GM12874 (cell line): ENCODE measurements around the gene HMGCL.

Experiments used
- TF ChIP-seq, protein P1 (sequence below): IDR thresholded peaks from 2 replicates; pipeline ENCODE4 v1.5.1; 2011; ENCODE audit warnings: low read depth, mild to moderate bottlenecking, control low read depth, low read length, moderate library complexity; ENCODE audit not compliant: insufficient read depth

HMGCL gene

DNA sequence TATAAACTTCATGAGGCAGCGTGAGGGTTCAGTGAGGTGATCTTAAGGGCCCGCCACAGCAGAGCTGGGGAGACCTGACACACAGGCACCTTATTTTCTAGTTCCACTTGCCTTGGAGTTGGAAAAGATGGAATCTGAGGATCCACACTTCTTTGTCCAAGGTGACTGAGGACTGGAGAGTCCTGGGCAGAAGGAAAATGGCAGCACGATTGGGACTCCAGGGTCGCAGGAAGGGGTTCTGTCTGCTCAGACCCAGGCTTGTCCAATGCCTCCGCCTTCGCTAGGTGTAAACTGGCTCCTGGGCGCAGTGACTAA lies 26.0 kb downstream of the HMGCL start:
- TF ChIP-seq, protein P1, sequence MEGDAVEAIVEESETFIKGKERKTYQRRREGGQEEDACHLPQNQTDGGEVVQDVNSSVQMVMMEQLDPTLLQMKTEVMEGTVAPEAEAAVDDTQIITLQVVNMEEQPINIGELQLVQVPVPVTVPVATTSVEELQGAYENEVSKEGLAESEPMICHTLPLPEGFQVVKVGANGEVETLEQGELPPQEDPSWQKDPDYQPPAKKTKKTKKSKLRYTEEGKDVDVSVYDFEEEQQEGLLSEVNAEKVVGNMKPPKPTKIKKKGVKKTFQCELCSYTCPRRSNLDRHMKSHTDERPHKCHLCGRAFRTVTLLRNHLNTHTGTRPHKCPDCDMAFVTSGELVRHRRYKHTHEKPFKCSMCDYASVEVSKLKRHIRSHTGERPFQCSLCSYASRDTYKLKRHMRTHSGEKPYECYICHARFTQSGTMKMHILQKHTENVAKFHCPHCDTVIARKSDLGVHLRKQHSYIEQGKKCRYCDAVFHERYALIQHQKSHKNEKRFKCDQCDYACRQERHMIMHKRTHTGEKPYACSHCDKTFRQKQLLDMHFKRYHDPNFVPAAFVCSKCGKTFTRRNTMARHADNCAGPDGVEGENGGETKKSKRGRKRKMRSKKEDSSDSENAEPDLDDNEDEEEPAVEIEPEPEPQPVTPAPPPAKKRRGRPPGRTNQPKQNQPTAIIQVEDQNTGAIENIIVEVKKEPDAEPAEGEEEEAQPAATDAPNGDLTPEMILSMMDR = no peak

GRCh38 chr1:23798662-23799142 lies 26.5 kb downstream of the HMGCL start:
- TF ChIP-seq, protein P1 = peak; percentile 44; the same call in 1 of the 2 replicates

- TF ChIP-seq, protein P1 = no peak
Observed at GRCh38 chr1:23797478-23798448, 27.5 kb downstream of the HMGCL start.

- TF ChIP-seq, protein P1 = no peak
Observed at GRCh38 chr1:23796466-23797271, 28.6 kb downstream of the HMGCL start.

DNA sequence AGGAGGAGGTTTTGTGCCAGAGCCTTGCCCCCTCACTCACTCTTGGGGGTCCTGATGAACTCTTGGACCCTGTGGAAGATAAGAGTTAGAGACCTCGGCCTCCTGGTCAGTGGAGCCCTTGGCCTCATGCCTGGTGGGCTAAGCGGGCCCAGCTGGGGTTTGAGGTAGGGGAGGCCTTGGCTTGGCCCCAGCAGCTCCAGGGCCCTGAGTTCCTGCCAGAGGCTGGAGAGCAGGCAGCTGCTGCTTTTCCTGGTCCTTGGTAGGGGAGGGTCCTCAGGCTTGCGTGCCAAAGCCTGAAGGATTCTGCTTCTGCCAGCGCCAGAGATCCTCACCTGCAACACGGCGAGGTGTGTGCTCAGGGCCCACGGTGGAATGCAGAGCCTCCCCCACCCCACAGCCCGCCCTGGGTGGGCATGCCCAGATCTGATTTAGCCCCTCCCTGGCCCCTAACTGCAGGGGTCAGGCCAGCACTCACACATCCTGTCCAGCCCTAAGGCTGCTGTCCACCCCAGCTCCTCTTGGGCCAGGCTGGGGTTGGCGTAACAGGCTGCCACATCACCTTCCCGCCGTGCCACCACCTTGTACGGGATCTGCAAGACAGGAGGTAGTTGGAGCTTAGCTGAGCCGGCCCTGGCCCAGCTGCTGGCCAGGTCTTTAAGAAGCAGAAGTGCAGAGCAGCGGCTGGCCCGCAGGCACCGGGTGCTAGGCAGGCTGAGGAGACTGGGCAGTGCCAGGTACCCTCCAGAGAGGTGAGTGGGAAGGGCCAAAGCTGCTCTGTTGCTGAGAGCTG lies 29.4 kb downstream of the HMGCL start:
- TF ChIP-seq, protein P1 = no peak

GRCh38 chr1:23793861-23794731 lies 31.1 kb downstream of the HMGCL start:
- TF ChIP-seq, protein P1 = no peak
